ENCODE data around the gene RHBDD1. TPM values are rescaled to one million over a fixed set of nuclear protein-coding genes. Genes with fewer than 3 reads are reported as not detected.

The RHBDD1 gene
- total and polyA plus RNA-seq, 2 donors (not counting 3 experiments of a cell fraction or from before 2014, with no cell fraction given): 6.8 to 19.4 TPM

- FAIRE-seq (no peak), DNase-seq (ENCODE audit: low read depth, low spot score) (no peak)
- Histone ChIP-seq H3K9ac (replicated peaks; ENCODE audit: extremely low read depth, insufficient read depth, low read length) (no peak overlapping the region), H3K4me2 (ENCODE audit: insufficient read depth, low read length) (no peak overlapping the region), H4K20me1 (replicated peaks; ENCODE audit: control insufficient read depth, extremely low read depth, insufficient read depth, low read length) (no peaks in the 10 kb centered on the region), H3K4me1 (ENCODE audit: control insufficient read depth, extremely low read depth, insufficient read depth, low read length) (no peaks in the 10 kb centered on the region), H3K79me2 (ENCODE audit: control insufficient read depth, insufficient read depth, low read length) (no peaks in the 10 kb centered on the region), H3K27ac (ENCODE audit: insufficient read depth, low read depth, low read length) (no peak overlapping the region), H3K9me1 (replicated peaks; ENCODE audit: control insufficient read depth, extremely low read depth, insufficient read depth, low read length) (no peaks in the 10 kb centered on the region), H2AFZ (ENCODE audit: low read depth, low read length) (no peak overlapping the region), H3K36me3 (ENCODE audit: control insufficient read depth in 2 of 2, extremely low read depth in 1 of 2, insufficient read depth in 2 of 2, low read length in 2 of 2) (no peaks in the 10 kb centered on the region), H3K9me3 (replicated peaks; ENCODE audit: control insufficient read depth, insufficient read depth, low read length) (no peaks in the 10 kb centered on the region), H3K4me3 (replicated peaks in 1 of 3; ENCODE audit: insufficient read depth in 1 of 3, low read depth in 1 of 3, low read length in 3 of 3) (no peak overlapping the region), H3K27me3 (ENCODE audit: control insufficient read depth in 2 of 2, insufficient read depth in 2 of 2, low read length in 2 of 2) (no peaks in the 10 kb centered on the region)
- dilution Hi-C loops (cut with MboI; ENCODE audit: extremely low pct_ligation_motif_present, low sequenced_read_pairs) (no loop called here), intact Hi-C loops (cut with micrococcal nuclease) (no loop called here)
- TF ChIP-seq FOS (IDR thresholded peaks at IDR 0.05; ENCODE audit: borderline replicate concordance, insufficient read depth, low read length) (no peak), GATA2 (IDR thresholded peaks at IDR 0.05; ENCODE audit: insufficient read depth, insufficient read length, low read depth, low read length) (no peak), MAX (IDR thresholded peaks at IDR 0.05; ENCODE audit: insufficient read depth, insufficient read length) (no peak), POLR2A (IDR thresholded peaks at IDR 0.05; ENCODE audit: low read depth, low read length) (no peak), POLR2AphosphoS5 (IDR thresholded peaks at IDR 0.05; ENCODE audit: insufficient read depth, low read depth, low read length) (no peak), CTCF (IDR thresholded peaks at IDR 0.05; ENCODE audit: extremely low read depth in 1 of 2, insufficient read depth in 1 of 2, low read depth in 1 of 2, low read length in 2 of 2) (no peak), MYC (IDR thresholded peaks at IDR 0.05; ENCODE audit: low read depth, low read length) (no peak), JUN (IDR thresholded peaks at IDR 0.05; ENCODE audit: borderline replicate concordance, insufficient read depth, insufficient read length, low read depth) (no peak)
- ChIA-PET CTCF (no interaction called here), POLR2A (no interaction called here)
- BruUV-seq (replicated peaks): no TSS peak
Measured at GRCh38 chr2:227013330-227013729, 177.5 kb downstream of the RHBDD1 start.
